Measurements from ENCODE around the gene TOMM22.

Gene TOMM22

GRCh38 chr22:38715176-38715764, 33.5 kb downstream of the TOMM22 start:
- no peak for DNase-seq (ENCODE audit: low read depth in 2 of 2)

GRCh38 chr22:38715852-38716251, 34.1 kb downstream of the TOMM22 start:
- DNase-seq (ENCODE audit: low read depth in 2 of 2): no peak

GRCh38 chr22:38716271-38716670, 34.5 kb downstream of the TOMM22 start:
- DNase-seq (ENCODE audit: low read depth in 2 of 2): no peak

- DNase-seq (ENCODE audit: low read depth in 2 of 2): no peak
Observed at GRCh38 chr22:38716826-38717225, 35.1 kb downstream of the TOMM22 start.

- no peak for DNase-seq (ENCODE audit: low read depth in 2 of 2)
Observed at GRCh38 chr22:38717244-38717643, 35.5 kb downstream of the TOMM22 start.

- no peak for DNase-seq (ENCODE audit: low read depth in 2 of 2)
Observed at GRCh38 chr22:38718414-38718813, 36.7 kb downstream of the TOMM22 start.

GRCh38 chr22:38719196-38719595, 37.4 kb downstream of the TOMM22 start:
- no peak for DNase-seq (ENCODE audit: low read depth in 2 of 2)

- no peak for DNase-seq (ENCODE audit: low read depth in 2 of 2)
Observed at GRCh38 chr22:38720350-38720749, 38.6 kb downstream of the TOMM22 start.

GRCh38 chr22:38721551-38721950, 39.8 kb downstream of the TOMM22 start:
- no peak for DNase-seq (ENCODE audit: low read depth in 2 of 2)

- no peak for DNase-seq (ENCODE audit: low read depth in 2 of 2)
Observed at GRCh38 chr22:38724176-38724575, 42.4 kb downstream of the TOMM22 start.

- no peak for DNase-seq (ENCODE audit: low read depth in 2 of 2)
Observed at GRCh38 chr22:38724926-38725571, 43.3 kb downstream of the TOMM22 start.

- DNase-seq (ENCODE audit: low read depth in 2 of 2): no peak
Observed at GRCh38 chr22:38725900-38726655, 44.3 kb downstream of the TOMM22 start.

GRCh38 chr22:38727123-38727522, 45.4 kb downstream of the TOMM22 start:
- DNase-seq (ENCODE audit: low read depth in 2 of 2): no peak

GRCh38 chr22:38727530-38728451, 46.0 kb downstream of the TOMM22 start:
- DNase-seq (ENCODE audit: low read depth in 2 of 2): no peak

- DNase-seq (ENCODE audit: low read depth in 2 of 2): no peak
Observed at GRCh38 chr22:38728871-38729796, 47.4 kb downstream of the TOMM22 start.

- DNase-seq (ENCODE audit: low read depth in 2 of 2): no peak
Observed at GRCh38 chr22:38729946-38730345, 48.2 kb downstream of the TOMM22 start.

- no peak for DNase-seq (ENCODE audit: low read depth in 2 of 2)
Observed at GRCh38 chr22:38730411-38730871, 48.7 kb downstream of the TOMM22 start.

GRCh38 chr22:38731703-38732161, 50.0 kb downstream of the TOMM22 start:
- DNase-seq (ENCODE audit: low read depth in 2 of 2): no peak

- no peak for DNase-seq (ENCODE audit: low read depth in 2 of 2)
Observed at GRCh38 chr22:38732251-38732815, 50.6 kb downstream of the TOMM22 start.

- no peak for DNase-seq (ENCODE audit: low read depth in 2 of 2)
Observed at GRCh38 chr22:38733329-38733723, 51.6 kb downstream of the TOMM22 start.
